ENCODE data around the gene CHSY1. TPM values are rescaled to one million over a fixed set of nuclear protein-coding genes. Genes with fewer than 3 reads are reported as not detected.

Gene CHSY1
- total RNA-seq, 6 experiments from 2014 or later: 29.2 to 44.2 (median 40.0) TPM

DNA sequence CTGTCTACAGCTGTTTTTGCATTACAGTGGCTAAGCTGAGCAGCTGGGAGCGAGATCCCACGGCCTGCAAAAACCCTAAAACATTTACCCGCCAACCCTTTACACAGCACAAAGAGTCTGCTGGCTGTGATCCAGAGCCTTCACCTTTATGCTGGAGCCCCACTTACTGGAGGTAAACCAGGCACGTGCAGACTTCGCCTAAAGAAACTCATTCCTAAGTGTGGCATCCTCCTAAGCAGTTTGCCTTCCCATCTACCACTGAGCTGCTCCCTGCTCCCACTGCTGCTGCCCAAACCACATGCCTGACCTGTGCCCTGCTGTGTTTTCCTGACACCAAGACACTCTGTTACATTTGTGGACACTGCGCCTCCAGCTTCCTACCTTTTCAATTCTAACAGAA lies 53.0 kb downstream of the CHSY1 start:
- peaks cover 75% of the 10 kb centered on the region for H3K4me1 Mint-ChIP-seq (ENCODE audit: low read depth)
- no peaks in the 10 kb centered on the region; the same call in 1 of the 2 replicates for H3K36me3 Mint-ChIP-seq (ENCODE audit: low read depth)
- TF ChIP-seq CTCF (IDR thresholded peaks at IDR 0.05): no peak
- H3K9me3 Mint-ChIP-seq: no peaks in the 10 kb centered on the region
- peak overlapping the region; percentile 81 for H3K4me3 Mint-ChIP-seq
- DNase-seq: peak; percentile 28
- peak overlapping the region; percentile 92 for H3K27ac Mint-ChIP-seq
- H3K27me3 Mint-ChIP-seq (ENCODE audit: insufficient read depth): no peaks in the 10 kb centered on the region; the same call in 1 of the 2 replicates

DNA sequence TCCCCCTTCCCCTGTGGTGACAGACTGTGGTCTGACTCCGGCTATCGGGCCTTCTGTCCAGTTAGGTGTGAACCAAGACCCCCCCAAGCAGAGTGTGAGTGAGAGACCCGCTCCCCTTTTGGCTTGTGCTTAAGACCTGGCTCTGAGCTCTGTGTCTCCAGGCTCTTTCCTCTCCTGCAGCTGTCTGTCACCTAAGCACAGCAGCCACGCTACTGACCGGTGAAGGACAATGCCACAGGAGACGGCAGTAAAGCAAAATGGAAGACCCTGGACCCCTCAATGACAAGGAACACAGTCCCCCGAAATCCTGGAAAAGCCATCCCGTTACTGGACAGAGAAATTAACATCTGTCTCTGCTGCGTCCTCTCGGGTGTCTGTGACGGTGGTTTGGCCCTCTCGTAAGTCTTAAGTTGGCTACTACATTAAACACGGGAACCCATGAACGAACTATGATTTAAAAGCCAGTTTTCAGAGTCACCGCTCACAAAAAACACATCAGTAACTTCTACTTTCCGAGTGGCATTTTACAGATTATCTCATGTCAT lies 53.7 kb downstream of the CHSY1 start:
- H3K9me3 Mint-ChIP-seq: no peaks in the 10 kb centered on the region
- H3K36me3 Mint-ChIP-seq (ENCODE audit: low read depth): no peaks in the 10 kb centered on the region; the same call in 1 of the 2 replicates
- no peak for TF ChIP-seq CTCF (IDR thresholded peaks at IDR 0.05)
- H3K27ac Mint-ChIP-seq: peak overlapping the region; percentile 92
- no peaks in the 10 kb centered on the region for H3K27me3 Mint-ChIP-seq (ENCODE audit: insufficient read depth)
- peaks cover 75% of the 10 kb centered on the region for H3K4me1 Mint-ChIP-seq (ENCODE audit: low read depth)
- 0 out of 2 replicates have a peak overlapping the region, but pooled peaks have one; percentile 81 for H3K4me3 Mint-ChIP-seq
- DNase-seq: no peak

DNA sequence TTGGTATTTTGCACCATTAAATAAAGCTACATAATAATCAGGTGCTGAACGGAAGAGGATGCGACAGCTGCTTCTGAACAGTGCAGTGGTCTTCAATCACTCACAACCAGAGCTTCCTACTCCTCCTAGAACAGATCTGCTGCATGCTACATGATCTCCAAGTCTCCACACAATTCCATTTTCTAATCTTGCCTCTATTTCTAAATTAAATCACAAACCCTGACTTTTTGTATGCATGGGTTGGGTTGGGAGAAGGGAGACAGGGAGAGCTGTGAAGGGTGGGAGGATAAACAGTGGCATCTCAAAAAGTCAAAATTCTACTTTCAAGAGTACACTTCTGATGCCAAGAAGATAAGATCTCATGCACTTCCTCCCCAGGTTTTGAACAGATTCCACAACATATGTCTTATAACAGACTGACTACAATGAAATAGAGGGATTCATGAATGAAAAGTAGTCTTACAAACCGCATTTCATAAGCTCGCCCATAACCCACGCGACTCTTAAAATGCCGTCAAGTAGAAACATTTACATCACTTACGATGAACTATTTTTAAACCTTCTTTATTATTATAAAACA lies 57.2 kb downstream of the CHSY1 start:
- Mint-ChIP-seq H3K4me1 (ENCODE audit: low read depth) (peaks cover 78% of the 10 kb centered on the region), H3K27me3 (ENCODE audit: insufficient read depth) (no peaks in the 10 kb centered on the region), H3K27ac (peak overlapping the region; percentile 96), H3K9me3 (no peaks in the 10 kb centered on the region), H3K36me3 (ENCODE audit: low read depth) (no peaks in the 10 kb centered on the region; the same call in 1 of the 2 replicates), H3K4me3 (peak overlapping the region; percentile 68)
- no peak for DNase-seq
- no peak for TF ChIP-seq CTCF (IDR thresholded peaks at IDR 0.05)

DNA sequence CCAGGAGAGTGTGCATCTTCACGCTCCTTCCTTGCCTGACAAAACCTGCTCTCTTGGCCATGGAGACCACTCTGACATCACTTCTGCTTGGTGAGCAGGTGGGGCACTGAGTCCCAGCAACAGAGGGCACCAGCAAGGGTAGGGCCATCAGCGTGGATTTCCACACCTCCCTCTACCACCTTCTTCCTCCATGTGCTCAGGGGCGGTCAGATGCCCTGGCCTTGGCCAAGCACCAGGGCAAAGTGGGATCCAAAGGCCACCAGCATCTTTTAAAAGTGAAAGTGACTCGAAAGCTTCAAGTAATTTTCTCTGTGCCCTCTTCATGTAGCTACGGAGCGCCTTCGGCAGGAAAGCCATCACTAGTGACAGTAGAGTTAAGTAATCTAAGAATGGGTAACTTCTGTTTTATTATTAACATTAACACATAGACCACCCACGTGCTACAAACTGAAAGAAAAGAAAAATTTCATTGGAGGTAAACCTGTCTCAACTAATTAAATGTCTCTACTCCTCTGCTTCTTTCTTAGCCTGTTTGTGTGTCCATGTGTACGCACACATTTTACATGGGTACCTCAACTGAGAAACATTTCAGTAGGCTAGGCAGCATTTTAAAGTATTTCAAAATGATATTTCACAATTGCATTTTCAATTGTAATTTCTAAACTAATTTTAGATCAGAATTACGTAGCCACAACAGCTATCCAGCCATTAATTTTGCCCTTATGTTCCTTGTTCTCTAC lies 57.9 kb downstream of the CHSY1 start:
- Mint-ChIP-seq H3K36me3 (ENCODE audit: low read depth) (peaks cover 6% of the 10 kb centered on the region; the same call in 1 of the 2 replicates), H3K9me3 (no peaks in the 10 kb centered on the region), H3K27me3 (ENCODE audit: insufficient read depth) (no peaks in the 10 kb centered on the region), H3K27ac (peak overlapping the region; percentile 96), H3K4me1 (ENCODE audit: low read depth) (peaks cover 78% of the 10 kb centered on the region), H3K4me3 (peak overlapping the region; percentile 68; the same call in 1 of the 2 replicates)
- DNase-seq: no peak
- TF ChIP-seq CTCF (IDR thresholded peaks at IDR 0.05): no peak

- Mint-ChIP-seq H3K4me1 (ENCODE audit: low read depth) (peaks cover 78% of the 10 kb centered on the region), H3K27ac (peak overlapping the region; percentile 96), H3K9me3 (no peaks in the 10 kb centered on the region), H3K4me3 (peak overlapping the region; percentile 68), H3K27me3 (ENCODE audit: insufficient read depth) (no peaks in the 10 kb centered on the region), H3K36me3 (ENCODE audit: low read depth) (peaks cover 9% of the 10 kb centered on the region; the same call in 1 of the 2 replicates)
- no peak for TF ChIP-seq CTCF (IDR thresholded peaks at IDR 0.05)
- no peak for DNase-seq
These were observed 58.7 kb downstream of the CHSY1 start for GRCh38 chr15:101193120-101193644.

Data from HFFc6 (cell line).